ENCODE measurements around the gene ACVR1.

Gene ACVR1
- 26.2 to 34.6 reads per million in 2 donors for total RNA-seq

- DNase-seq, result peak; percentile 63 to 95 (median 77)
Measured at GRCh38 chr2:157876066-157876785, at the start of gene ACVR1. Gene ACVR1, minus strand, starts transcription at chr2:157876330. Its CDS starts 76,837 bp downstream, at chr2:157799493.

GRCh38 chr2:157925071-157925470, 48.9 kb upstream of the ACVR1 start:
- no peak for DNase-seq

- no peak for DNase-seq
Measured at GRCh38 chr2:157923598-157924217, 47.6 kb upstream of the ACVR1 start.

GRCh38 chr2:157922815-157923214, 46.7 kb upstream of the ACVR1 start:
- DNase-seq, result no peak

- DNase-seq, result no peak
Measured at GRCh38 chr2:157922336-157922735, 46.2 kb upstream of the ACVR1 start.

GRCh38 chr2:157920736-157921135, 44.6 kb upstream of the ACVR1 start:
- no peak for DNase-seq

- no peak for DNase-seq
Measured at GRCh38 chr2:157919181-157919580, 43.1 kb upstream of the ACVR1 start.

GRCh38 chr2:157918319-157918718, 42.2 kb upstream of the ACVR1 start:
- no peak for DNase-seq

- no peak for DNase-seq
Measured at GRCh38 chr2:157911750-157912149, 35.6 kb upstream of the ACVR1 start.

- no peak for DNase-seq
Measured at GRCh38 chr2:157911246-157911645, 35.1 kb upstream of the ACVR1 start.

GRCh38 chr2:157905092-157905491, 29.0 kb upstream of the ACVR1 start:
- DNase-seq, result no peak

GRCh38 chr2:157903626-157904025, 27.5 kb upstream of the ACVR1 start:
- no peak for DNase-seq

- no peak for DNase-seq
Measured at GRCh38 chr2:157903151-157903550, 27.0 kb upstream of the ACVR1 start.

GRCh38 chr2:157902692-157903091, 26.6 kb upstream of the ACVR1 start:
- DNase-seq, result no peak

- DNase-seq, result peak in 1 of 5 experiments; percentile 75
Measured at GRCh38 chr2:157901325-157901724, 25.2 kb upstream of the ACVR1 start.

- no peak for DNase-seq
Measured at GRCh38 chr2:157900684-157901083, 24.6 kb upstream of the ACVR1 start.

- DNase-seq, result peak in 1 of 5 experiments; percentile 70
Measured at GRCh38 chr2:157900203-157900602, 24.1 kb upstream of the ACVR1 start.

- peak in 1 of 5 experiments; percentile 92 for DNase-seq
Measured at GRCh38 chr2:157899125-157899839, 23.2 kb upstream of the ACVR1 start.

- DNase-seq, result peak in 3 of 5 experiments; percentile 6 to 75 (median 64)
Measured at GRCh38 chr2:157898591-157898996, 22.5 kb upstream of the ACVR1 start.

GRCh38 chr2:157897106-157897971, 21.2 kb upstream of the ACVR1 start:
- peak in 2 of 5 experiments; percentile 34 to 90 for DNase-seq

GRCh38 chr2:157895531-157895930, 19.4 kb upstream of the ACVR1 start:
- peak in 1 of 5 experiments; percentile 66 for DNase-seq

GRCh38 chr2:157894694-157895435, 18.7 kb upstream of the ACVR1 start:
- no peak for DNase-seq
